NCI-H526 treated with DMSO at 0.1 percent for 48 hours (cell line): Measurements from ENCODE around the gene NPAS3.

Source experiments
- DNase-seq: peaks from one replicate; lab custom pipeline; 2025; lab: John Stamatoyannopoulos, UW

The NPAS3 gene

DNA sequence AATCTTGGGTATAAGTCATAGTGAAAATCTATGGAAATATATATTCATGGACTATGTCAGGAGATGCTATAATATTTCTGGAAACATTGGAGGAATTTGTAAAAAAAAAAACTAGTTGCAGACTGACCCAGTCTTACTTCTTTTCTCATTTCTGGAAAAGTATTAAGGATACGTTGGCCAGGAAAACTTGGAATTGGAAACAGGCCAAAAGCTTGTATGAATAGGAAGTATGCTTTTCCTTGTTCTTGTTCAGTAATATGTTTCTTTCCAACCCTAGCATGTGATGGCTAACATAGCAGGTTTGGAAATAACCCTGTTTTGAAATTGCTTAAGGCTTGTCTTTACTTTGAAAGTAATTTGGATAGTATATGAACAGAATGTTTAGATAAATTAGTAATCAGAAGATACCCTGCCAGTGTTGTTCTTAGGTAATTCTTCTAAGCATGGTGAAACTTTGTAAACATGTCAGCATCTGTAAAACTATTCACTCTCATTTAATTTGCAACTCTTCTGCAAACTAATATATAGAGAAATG, 316.2 kb downstream of the NPAS3 start:
- DNase-seq, result no peak

DNA sequence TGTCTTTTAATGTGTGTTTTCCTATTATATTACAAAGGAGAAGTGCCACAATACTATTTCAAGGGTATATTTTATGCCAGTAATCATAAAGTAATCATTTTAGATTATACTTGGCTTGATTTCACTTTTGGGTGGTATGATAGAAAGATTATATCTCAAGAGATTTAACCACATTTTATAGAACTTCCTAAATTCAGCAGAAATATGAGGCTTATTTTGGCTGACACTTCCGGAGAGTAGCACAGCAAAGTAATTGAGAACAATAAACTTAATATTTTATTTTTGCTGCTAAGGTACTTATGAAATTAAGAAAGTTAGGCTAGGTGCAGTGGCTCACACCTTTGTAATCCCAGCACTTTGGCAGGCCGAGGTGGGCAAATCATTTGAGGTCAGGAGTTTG, 319.1 kb downstream of the NPAS3 start:
- no peak for DNase-seq

DNA sequence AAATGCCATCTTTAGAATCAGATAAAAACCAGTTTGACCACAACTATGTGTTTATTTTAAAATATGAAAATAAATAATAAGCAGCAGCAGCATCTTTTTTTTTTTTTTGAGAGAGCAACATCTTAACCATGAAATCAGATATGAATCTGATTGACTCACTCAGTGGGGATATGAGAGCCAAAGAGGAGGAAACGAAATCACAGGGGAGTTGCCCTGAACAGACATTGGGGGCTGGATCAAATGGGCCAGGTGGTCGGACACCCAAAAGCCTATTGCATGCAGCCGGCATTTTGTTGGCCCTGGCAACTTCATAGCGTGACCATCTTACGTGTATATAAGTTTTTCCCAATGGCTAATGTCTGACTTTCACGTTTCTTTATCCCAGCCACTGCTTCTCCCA, 321.1 kb downstream of the NPAS3 start:
- DNase-seq, result no peak

DNA sequence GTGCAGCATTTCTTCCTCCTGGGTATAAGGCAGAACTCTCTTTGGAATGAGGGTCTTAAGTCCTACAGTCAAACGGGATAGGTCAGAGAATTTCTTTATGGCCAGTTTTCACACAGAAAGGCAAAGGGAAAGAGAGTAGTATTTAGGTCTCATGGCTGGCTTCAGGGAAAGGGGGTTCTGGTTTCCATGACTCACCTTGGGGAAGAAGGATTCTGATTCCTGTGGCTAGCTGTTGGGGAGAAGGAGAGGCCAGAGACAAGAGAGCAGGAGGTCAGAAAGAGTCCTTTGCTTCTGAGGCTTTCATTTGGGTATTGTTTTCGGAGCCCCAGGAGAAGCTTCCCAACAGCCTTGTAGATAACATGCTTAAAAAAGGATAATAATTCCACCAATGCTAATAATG, 332.5 kb downstream of the NPAS3 start:
- DNase-seq, result no peak

DNA sequence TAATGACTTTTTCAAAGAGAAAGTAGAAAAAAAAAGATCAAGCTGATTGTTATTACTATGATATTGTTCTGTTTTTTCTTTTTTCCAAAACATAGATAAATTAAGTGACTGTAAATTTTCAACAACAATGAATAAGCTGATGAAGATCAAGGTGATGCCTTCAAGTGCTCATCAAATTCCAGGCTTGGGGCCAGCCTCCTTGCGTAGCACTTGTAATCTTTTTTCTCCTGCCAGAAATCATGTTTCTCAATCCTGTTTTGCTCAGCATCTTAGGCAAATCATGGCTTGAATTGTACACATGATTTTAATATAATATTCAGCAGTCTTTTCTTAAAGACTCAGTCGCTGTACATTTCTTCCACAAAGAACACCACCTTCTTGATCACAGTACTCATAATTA, 333.2 kb downstream of the NPAS3 start:
- no peak for DNase-seq

DNA sequence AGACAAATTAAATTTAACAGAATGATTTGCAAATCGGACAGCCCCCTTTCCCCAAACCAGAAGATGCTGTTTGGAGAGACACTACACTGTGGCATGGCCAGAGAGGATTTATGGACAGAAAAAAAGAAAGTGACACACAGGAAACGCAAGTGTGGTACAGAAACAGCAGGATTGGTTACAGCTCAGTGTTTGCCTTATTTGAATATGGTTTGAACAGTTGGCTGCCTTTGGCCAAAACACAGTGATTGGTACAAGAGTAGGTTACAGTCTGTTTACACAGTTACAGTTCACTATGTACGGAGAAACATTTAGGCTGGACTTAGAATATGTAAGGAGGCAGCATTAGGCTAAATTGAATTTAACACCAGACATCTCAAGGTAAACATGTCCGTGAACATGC, 335.3 kb downstream of the NPAS3 start:
- peak; percentile 87 for DNase-seq

DNA sequence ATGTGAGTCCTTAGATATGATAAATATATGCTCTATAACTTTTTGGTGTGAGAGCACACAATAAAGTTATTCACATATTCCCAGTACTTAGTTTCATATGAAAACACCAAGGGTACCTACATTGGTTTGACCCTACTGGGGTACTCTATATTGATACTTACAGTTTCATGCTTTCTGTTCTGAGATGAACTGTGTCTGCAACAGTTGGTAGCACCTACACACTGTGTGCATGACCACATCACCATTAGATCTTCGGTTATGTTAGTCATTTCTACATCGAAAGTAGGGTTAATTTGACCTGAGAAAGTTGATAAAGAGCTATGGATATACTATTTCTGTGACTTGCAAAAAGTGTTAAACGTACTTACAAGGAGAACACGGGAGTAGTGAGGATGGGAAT, 337.2 kb downstream of the NPAS3 start:
- DNase-seq, result no peak

DNA sequence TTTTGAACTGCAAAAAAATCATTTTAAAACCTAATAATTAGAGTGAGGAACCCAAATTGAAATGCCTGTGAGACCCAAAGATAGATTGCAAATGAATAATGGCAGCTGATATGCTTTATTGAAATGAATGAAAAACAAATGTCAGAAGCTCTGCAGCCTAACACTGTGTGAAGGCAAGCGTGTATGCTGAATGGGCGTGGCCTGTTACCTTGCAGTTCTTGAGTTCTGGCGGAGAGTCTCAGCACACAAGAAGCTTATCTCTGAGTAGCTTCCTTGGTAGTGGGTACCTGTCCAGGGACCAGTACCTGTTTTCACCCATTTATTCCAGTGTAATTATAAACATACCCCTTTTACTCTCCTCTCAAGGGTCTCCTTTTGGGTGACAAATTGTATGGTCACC, 341.2 kb downstream of the NPAS3 start:
- DNase-seq, result no peak

DNA sequence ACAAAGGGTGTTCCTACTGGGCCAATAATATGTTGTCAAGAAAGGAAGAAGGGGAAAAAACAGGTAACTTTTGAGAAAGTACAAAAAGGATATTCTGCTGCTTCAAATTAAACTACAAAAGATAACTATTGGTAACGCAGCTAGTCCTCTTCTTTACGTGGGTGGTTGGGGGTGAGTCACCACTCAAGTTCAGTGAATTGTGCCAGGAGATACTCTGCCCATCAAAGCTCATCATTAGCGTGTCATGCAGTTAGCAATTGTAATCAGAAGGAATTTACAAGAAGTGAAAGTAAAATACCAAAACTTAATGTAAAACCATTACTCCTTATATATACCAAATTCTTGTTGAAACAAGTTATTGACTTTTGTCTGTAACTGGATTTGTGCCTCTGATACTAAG, 342.0 kb downstream of the NPAS3 start:
- DNase-seq, result no peak

DNA sequence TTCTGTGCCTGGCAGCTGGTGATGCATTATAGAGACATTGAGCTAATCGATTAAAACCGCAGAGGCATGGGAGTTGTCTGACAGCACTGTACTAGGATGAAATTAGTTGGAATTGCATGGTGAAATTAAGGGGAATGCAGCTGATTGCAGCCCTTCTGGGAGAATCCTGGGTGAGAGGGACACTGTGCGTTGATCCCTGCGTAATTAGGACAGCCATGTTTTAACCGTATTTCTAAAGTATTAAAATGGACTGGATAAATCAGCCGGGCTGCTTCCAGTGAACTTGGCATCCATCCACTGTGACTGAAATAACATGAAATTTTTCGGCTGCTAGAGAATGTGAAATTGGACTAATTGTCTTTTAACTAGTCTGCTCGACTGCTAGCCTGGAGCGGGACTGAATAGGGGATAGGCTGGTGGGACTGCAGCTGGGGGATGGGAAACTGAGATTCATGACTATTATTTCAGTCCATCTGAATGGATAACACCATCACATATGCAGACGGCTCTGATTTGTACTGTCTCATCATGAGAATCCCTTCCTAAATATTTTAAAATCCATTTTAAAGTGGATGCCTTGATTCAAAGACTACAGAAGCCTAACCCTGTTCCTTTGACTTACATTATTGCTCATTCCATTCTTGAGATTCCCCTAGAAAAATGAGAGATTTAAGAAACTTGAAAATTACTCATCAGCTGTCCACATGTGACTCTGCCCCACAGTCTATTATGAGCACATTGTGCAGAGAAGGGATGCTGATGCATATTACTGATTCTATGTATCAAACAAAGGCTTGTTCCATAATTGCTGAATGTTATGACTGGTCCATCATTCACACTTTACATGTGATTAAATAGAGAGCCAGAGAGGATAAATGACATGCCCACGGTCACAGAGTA, 343.9 kb downstream of the NPAS3 start:
- no peak for DNase-seq

DNA sequence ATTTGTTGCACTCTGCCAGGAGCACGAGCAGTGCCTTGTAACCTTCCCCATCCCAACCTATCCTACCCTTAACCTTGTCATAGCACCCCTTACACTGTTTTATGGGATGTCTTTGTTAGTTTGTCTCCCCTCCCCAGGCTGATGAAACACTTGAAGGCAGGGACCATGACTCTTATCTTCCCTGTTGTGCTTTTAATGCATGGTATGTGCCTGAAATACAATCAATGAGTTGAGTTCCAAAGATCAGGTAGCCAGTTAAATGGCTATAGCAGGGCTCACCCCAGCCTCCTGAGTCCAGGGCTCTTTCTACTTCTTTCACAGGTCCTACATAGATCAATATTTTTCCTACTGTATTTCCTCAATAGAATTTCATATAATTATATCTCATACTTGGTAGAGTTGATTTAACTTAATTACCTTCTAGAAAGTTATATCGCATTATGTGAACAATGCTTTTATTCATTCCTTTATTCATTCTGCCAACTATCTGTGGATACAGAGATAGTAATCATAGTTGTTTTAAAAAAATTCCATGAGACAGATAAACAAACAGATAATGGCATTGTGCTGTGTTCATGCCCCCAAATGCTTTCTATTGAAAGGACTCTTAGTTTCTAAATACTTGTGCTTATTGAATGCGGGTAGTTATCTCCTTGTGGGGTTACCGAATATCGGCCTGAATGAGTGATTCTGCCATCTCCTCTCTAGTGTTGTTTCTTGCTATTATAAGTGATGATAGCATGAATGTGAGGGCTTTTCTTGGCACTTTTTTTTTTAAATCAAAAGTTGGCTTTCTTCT, 347.4 kb downstream of the NPAS3 start:
- DNase-seq, result no peak

DNA sequence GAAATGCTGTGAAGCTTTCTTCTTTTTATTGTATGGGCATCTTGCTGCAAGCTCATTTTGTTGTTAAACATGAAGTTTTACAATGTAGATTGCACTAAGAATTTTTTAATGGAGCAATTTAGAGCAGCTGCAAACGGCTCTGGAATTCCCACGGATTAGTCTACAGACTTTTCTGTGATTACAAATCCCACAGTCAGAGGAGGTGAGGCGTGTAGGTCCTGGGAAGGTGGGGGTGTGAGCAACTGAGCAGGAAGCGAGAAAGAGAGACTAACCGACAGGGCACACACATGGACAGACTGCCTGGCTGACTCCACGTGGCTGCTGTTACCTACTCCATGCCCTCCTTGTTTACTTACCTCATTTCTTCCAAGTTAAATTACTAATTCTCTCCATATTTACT, 348.5 kb downstream of the NPAS3 start:
- DNase-seq, result no peak

DNA sequence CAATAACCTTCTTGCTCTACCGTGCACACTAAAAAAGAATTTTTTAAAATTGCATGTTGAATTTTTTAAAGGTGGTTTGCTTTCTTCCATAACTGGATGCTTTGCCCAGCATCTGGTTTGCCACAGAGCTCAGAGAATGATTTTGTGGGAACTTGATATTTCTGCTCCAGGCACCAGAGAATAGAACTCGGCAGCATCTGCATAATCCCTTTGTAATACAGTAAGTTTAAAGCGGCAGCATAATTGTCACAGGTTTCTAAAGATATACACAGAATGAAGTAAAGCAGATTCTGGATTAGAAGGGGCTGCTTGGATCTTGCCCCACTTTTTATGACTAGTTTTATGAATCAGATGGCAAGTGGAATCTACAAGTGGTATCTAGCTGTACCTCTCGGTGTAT, 352.0 kb downstream of the NPAS3 start:
- DNase-seq, result no peak

DNA sequence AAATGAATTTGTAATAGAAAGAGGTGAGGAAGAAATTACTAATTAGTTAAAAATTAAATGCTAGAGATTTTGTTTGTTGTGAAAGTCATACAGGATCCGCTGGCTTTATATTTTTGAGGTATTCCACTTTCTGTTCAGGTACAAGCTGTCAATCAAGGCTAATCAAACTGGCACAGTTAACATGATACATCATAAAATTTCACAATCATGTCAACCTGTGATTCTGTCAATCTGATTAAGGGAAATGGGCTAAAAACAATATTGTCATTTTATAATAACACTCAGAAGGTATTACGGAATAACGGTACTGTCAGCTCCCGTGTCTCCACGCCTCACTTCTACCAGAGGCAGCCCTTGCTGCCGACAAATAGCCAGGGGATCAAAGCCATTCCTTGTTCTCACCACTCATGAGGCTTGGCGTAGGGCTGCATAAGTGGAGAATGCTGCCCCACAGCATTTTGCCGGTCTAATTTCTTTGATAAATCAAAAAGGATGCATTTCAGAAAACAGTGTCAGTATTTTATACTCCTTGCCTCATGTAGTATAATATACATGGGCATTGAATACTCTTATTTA, 352.9 kb downstream of the NPAS3 start:
- DNase-seq, result no peak

DNA sequence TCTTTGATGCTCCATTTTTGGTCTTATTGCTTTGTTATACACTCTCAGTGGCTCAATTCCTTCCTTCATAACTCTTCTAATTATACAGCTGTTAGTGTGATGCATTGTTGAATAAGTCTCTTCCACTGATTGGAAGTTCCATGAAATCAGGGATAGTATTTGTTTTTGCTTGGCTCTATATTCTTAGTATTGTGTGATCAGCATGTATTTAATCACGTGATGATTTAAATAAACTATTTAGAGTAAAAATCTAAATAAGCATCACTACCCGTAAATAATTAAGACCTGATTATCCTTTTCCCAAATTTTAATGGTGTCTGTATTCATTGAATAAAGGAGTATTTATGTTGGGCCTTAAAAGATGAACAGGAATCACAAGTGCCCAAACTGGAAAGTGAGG, 355.7 kb downstream of the NPAS3 start:
- DNase-seq, result no peak

DNA sequence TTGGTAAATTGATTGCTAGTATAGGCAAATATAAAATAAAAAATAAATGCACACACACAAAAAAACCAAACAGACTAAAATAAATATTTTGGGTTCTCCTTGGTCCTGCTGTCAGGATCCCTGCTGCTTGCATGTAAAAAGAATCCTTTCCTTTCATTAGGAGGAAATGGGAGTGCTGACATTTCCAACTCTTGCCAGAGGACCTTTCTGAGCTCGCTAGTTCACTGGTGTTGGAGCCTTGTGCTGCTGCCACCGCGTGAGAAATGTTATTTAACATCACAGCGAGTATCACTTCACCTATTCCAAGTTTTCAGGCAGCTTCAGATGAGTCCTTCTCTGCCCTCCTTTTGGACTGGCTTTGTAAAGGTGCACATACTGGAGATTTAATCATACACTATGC, 358.9 kb downstream of the NPAS3 start:
- DNase-seq, result no peak

DNA sequence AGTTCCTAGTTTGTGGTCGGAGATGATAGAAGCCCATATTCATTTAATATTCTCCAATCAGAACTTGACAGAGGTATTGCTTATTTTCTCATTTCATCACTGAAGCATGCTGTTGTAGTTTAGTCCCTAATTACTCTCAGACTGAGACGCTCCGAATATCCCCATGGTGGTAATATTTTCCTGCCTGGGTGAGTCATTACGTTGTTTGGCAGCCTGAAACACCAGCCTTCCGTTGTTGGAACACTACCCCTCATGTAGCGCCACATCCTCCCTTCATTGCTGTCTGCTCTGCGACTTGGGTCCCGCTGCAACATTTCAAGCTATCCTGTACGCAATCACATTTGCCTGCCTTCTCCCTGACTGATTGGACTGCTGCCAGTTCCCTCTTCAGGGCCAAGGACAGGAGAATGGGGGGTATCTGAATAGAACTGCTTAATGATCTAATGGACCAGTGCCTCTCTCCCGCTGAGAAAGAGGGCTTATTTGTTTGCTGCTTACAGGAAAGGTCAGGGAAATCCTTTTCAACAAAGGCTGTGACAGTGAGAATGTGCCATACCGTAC, 369.1 kb downstream of the NPAS3 start:
- DNase-seq, result no peak

DNA sequence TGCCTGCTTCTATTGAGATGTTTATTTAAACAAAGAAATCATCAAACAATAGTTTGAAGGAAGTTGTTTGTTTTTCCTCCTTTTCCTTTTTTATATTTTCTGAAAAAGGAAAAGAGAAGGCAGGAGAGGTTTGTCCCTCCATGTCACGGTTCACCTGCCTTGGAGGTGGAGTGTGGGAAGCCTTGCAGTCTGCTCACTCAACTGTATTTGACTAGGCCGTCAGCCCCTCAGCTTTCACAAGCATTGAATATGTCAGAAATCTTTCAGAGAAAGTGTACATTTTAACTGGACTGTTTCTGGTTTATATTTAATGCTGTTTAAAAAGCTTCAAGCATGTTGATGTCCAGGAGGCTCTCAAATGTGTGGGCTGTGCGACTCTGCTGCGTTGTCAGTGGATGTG, 370.4 kb downstream of the NPAS3 start:
- DNase-seq, result no peak

DNA sequence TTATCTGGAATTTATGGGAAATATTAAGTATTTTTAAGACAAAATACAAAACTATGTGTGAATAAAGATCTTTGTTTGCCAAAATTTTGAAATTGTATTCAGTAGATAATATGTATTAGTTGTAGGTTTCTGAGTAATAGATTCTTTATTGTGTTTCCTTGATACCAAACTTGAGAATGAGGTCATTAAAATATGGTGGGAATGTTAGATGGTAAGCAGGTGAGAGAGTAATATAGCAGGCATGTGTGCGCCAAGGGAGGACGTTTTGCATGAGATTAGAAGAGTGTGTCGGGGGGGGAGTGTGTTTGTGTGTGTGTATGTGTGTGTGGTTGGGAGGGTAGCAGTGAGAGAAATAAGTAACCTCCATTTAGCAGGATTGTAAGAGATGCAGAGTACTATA, 376.5 kb downstream of the NPAS3 start:
- no peak for DNase-seq

DNA sequence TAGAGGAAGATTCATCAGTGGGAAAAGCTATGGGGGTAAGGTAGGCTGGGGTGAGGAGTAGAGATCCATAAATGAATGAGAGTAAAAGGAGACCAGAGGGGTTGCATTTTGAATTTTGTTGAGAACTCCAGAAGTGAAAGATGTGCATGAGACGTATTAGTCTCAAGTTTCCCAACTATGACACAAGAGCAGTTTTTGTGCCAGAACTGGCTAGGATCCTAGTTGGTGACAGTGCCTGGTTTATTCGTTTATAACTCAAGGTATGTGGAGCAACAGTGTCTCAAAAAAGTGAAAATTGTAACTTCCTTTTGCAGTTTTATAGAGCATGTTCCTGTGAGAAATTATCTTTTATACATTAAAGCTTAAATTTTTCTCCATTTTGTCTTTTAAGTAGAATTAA, 377.0 kb downstream of the NPAS3 start:
- DNase-seq, result no peak

DNA sequence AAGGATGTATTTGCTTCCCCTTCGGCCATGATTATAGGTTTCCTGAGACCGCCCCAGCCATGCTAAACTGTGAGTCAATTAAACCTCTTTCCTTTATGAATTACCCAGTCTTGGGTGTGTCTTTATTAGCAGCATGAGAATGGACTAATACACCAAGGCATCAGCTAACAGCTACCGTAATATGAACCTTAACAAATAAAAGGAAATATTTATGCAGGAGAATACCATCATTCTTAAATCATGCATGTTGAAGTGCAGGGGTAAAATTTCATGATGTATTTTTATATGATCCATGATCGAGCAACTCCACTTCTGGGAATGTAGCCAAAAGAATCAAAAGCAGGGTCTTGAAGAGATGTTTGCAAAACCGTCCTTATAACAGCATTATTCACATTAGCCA, 379.0 kb downstream of the NPAS3 start:
- DNase-seq, result no peak

DNA sequence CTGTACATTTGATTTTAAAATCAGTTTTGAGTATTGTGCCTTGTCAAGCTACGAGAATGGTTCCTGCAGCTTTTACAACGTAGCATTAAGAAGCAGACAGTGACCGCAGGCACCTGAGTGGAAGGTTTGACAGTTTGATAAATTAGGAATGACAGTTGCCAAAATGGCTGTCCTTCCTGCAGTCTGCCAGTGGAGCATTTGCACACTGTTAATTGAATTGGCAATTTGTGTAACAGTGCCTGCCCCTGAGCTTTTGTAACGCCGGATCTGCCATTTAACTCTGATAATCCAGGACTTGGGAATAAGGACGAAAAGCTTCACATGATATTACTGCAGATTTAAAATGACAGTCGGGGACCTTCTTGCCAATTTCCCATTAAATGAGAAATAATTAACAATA, 385.3 kb downstream of the NPAS3 start:
- DNase-seq, result no peak
